IMR-90 (cell line): ENCODE results near the gene CDC42EP3.

Source experiments
- BHLHE40 ChIP-seq: fragments of 150-350 bp; IDR thresholded peaks from 2 replicates; pipeline ENCODE4 v1.6.1; 2016; ENCODE audit warnings: mild to moderate bottlenecking, low read depth, low read length
- CEBPB ChIP-seq: IDR thresholded peaks from 2 replicates; pipeline ENCODE4 v1.6.1; 2012; ENCODE audit warnings: low read depth, low read length, improper control_type of control experiment
- CTCF ChIP-seq: conservative IDR thresholded peaks from 2 replicates; pipeline ENCODE4 v1.5.1; 2012; ENCODE audit warnings: mild to moderate bottlenecking, low read depth, low read length, improper control_type of control experiment
- FOS ChIP-seq: fragments of 150-350 bp; IDR thresholded peaks from 2 replicates; pipeline ENCODE4 v1.6.1; 2016; ENCODE audit warnings: low read depth, low read length
- MAZ ChIP-seq: IDR thresholded peaks from 2 replicates; pipeline ENCODE4 v1.6.1; 2012; ENCODE audit warnings: low read depth, mild to moderate bottlenecking, low read length, improper control_type of control experiment, moderate library complexity, borderline replicate concordance
- MXI1 ChIP-seq: IDR thresholded peaks from 2 replicates; pipeline ENCODE4 v1.6.1; 2012; ENCODE audit warnings: low read depth, mild to moderate bottlenecking, low read length, moderate library complexity, borderline replicate concordance
- POLR2A ChIP-seq: IDR thresholded peaks from 2 replicates; pipeline ENCODE4 v1.6.1; 2012; ENCODE audit warnings: mild to moderate bottlenecking, low read depth, low read length
- RAD21 ChIP-seq: IDR thresholded peaks from 2 replicates; pipeline ENCODE4 v1.6.1; 2012; ENCODE audit warnings: low read length, improper control_type of control experiment
- RFX5 ChIP-seq: IDR thresholded peaks from 2 replicates; pipeline ENCODE4 v1.8.0; 2012; ENCODE audit warnings: low read depth, mild to moderate bottlenecking, low read length, moderate library complexity
- SMC3 ChIP-seq: fragments of 150-350 bp; IDR thresholded peaks from 2 replicates; pipeline ENCODE4 v1.6.1; 2016; ENCODE audit warnings: low read depth, mild to moderate bottlenecking, antibody characterized with exemption, low read length, moderate library complexity
- USF2 ChIP-seq: fragments of 150-350 bp; IDR thresholded peaks from 2 replicates; pipeline ENCODE4 v1.6.1; 2017; ENCODE audit warnings: mild to moderate bottlenecking, antibody characterized with exemption, low read length, low read depth

DNA sequence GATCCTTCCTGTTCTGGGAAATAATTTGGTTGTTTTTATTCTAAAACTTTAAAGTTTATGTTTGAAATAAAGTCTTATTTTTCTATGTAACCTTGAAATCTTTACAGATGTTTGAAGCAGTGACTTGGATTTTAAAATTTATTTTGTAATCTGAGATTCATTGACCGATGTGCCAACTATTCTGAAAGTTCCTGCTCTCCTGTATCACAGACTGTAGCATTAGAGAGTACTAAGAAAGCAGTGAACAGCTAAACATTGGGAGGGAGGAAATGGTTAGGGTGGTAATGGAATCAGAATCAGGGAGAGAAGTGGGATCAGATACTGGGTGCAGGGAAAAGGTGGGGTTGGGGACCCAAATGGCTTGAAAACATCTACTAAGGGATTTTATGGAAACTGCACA is 69.9 kb downstream of the CDC42EP3 start:
- TF ChIP-seq MAZ: no peak
- no peak for TF ChIP-seq CTCF
- no peak for TF ChIP-seq CEBPB
- no peak for TF ChIP-seq SMC3
- TF ChIP-seq POLR2A: no peak
- TF ChIP-seq MXI1: no peak
- no peak for TF ChIP-seq RFX5
- TF ChIP-seq USF2: no peak
- no peak for TF ChIP-seq RAD21
- no peak for TF ChIP-seq FOS
- TF ChIP-seq BHLHE40: no peak
